A172 (cell line): ENCODE data around the gene LRRC28. TPM values are rescaled to one million over a fixed set of nuclear protein-coding genes. Genes with fewer than 3 reads are reported as not detected.

Source experiments
- DNase-seq: peaks from one replicate; pipeline ENCODE4 v3.0.0-alpha.2; 2015; ENCODE audit warnings: low spot score
- total RNA-seq: library from RNA; depleted of rRNA; stranded (reverse); fragments of >200 nt; shearing (Covaris generic); gene quantifications from 2 replicates; pipeline ENCODE4 v1.2.3, GENCODE V29; 2014; rRNA removed

The LRRC28 gene
- total RNA-seq, 1 experiment from 2014 or later, result 20.8 TPM

GRCh38 chr15:99435113-99435695 lies 183.9 kb downstream of the LRRC28 start:
- DNase-seq, result no peak

- DNase-seq, result no peak
Observed at GRCh38 chr15:99435877-99436541, 184.7 kb downstream of the LRRC28 start.

- DNase-seq, result no peak
Observed at GRCh38 chr15:99436542-99437314, 185.4 kb downstream of the LRRC28 start.

GRCh38 chr15:99437315-99438223 lies 186.3 kb downstream of the LRRC28 start:
- no peak for DNase-seq

GRCh38 chr15:99438224-99438585 lies 186.9 kb downstream of the LRRC28 start:
- no peak for DNase-seq

DNA sequence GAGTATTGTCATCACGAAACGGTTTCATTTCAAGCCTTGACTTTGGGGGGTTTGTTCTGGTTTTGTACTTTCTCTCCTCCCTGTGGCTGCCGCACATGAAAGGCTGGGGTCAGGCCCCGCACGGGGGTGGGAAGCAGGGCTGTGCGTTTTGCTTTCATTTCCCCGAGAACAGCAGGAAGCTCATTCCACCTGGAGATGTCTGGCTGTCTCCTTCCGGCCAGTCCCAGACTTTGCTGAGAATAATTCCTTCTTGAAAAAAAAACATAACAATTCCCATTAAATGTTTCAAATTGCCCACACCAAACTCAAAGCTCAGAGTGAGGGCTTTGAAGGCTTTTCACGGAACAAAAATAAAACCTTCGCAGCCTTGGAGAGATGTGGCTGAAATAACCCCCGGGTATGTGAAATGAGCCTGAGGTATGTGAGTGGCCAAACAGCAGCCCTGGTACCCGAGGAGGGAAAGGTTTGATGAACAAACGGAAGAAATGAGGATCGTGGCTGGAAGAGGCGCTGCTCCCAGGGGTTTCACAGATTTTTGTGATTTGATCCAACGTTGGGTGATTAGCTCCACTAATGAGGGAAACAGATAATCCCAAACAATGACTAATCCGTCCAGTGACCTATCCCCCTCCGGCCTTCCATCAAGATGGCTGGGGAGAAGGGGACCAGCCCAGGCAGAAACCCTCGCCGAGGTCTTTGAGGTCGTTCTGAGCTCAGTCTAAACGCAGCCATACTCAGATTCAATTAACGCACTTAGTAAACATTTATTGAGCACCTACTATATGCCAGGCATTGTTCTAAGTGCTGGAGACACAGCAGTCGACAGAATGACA lies 187.6 kb downstream of the LRRC28 start:
- no peak for DNase-seq

GRCh38 chr15:99439524-99439835 lies 188.2 kb downstream of the LRRC28 start:
- no peak for DNase-seq

DNA sequence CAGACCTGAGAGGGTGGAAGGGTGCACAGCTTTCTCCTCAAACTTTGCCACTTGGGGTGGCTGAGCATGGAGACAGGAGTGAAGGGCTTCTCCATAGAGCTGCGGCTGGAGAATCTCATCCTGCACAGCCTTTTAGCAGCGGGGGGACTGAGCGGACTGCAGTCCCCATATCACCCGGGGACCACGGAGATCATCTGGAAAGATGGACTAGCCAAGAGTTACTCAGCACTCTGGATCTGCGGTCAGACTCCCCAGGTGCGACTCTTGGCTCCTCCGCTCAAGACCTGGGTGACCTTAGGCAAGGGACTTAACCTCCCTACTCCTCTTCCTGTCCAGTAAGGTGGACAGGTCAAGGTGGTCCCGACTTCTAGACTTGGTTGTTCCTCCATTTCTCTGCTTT lies 188.7 kb downstream of the LRRC28 start:
- DNase-seq, result no peak

Other genes starting within 250 kb of the LRRC28 start
- gene PGPEP1L, start 243.7 kb upstream of the LRRC28 start, total RNA-seq, result not detected in 2 replicates
- 5.6 and 7.5 TPM in 2 replicates for gene SYNM, start 146.4 kb upstream of the LRRC28 start, total RNA-seq
- gene TTC23, start 1.9 kb upstream of the LRRC28 start, total RNA-seq, result 13.5 and 15.0 TPM in 2 replicates